Fibroblast of peridontal ligament (primary cell): ENCODE data around the gene E2F4.

ENCODE experiments used
- DNase-seq: peaks from one replicate; pipeline ENCODE4 v3.0.0-alpha.2; 2010; ENCODE audit errors: extremely low read depth

The E2F4 gene

GRCh38 chr16:67208154-67208896, 16.4 kb downstream of the E2F4 start:
- DNase-seq = no peak

- no peak for DNase-seq
These were observed 17.6 kb downstream of the E2F4 start for GRCh38 chr16:67209565-67209964.

GRCh38 chr16:67210069-67210937, 18.3 kb downstream of the E2F4 start:
- DNase-seq = no peak

GRCh38 chr16:67211674-67212073, 19.7 kb downstream of the E2F4 start:
- no peak for DNase-seq

GRCh38 chr16:67212766-67213165, 20.8 kb downstream of the E2F4 start:
- DNase-seq = no peak

GRCh38 chr16:67213197-67214019, 21.5 kb downstream of the E2F4 start:
- no peak for DNase-seq

- no peak for DNase-seq
These were observed 23.8 kb downstream of the E2F4 start for GRCh38 chr16:67215706-67216105.

GRCh38 chr16:67216612-67217490, 24.9 kb downstream of the E2F4 start:
- no peak for DNase-seq

GRCh38 chr16:67223992-67224391, 32.0 kb downstream of the E2F4 start:
- no peak for DNase-seq

- DNase-seq = no peak
These were observed 34.4 kb downstream of the E2F4 start for GRCh38 chr16:67226295-67226803.

- peak; percentile 98 for DNase-seq
These were observed 35.0 kb downstream of the E2F4 start, which contains the start of gene TMEM208 for GRCh38 chr16:67226804-67227566. TMEM208 (plus strand) TSS chr16:67227130; CDS start chr16:67227219, 89 bp downstream.

GRCh38 chr16:67227567-67227921, 35.6 kb downstream of the E2F4 start:
- DNase-seq = no peak

GRCh38 chr16:67228034-67228785, 36.3 kb downstream of the E2F4 start:
- DNase-seq = no peak

GRCh38 chr16:67228905-67229304, 37.0 kb downstream of the E2F4 start:
- DNase-seq = no peak

- no peak for DNase-seq
These were observed 38.2 kb downstream of the E2F4 start for GRCh38 chr16:67229906-67230808.

- no peak for DNase-seq
These were observed 39.1 kb downstream of the E2F4 start for GRCh38 chr16:67230809-67231660.

GRCh38 chr16:67233596-67233995, 41.6 kb downstream of the E2F4 start:
- DNase-seq = no peak
